Caco-2 (cell line): ENCODE results near the gene RASSF10. TPM values are rescaled to one million over a fixed set of nuclear protein-coding genes. Genes with fewer than 3 reads are reported as not detected.

Experiments
- BruUV-seq: library from RNA; stranded (reverse); fragments of 400-500 nt; replicated peaks from 2 replicates; lab custom pipeline; 2021; lab: Mats Ljungman, UMichigan
- CTCF ChIA-PET: fragments of 300-600 bp; sonication (Branson Sonifier 250); formaldehyde crosslinking; loops from one replicate; lab custom pipeline; 2022; ENCODE audit warnings: antibody characterized with exemption; lab: Charles Lee
- POLR2A ChIA-PET: fragments of 300-600 bp; sonication (Branson Sonifier 250); formaldehyde crosslinking; loops from one replicate; lab custom pipeline; 2022; ENCODE audit warnings: antibody characterized with exemption; lab: Charles Lee
- DNase-seq, 2 experiments: peaks; one replicate each; pipeline versions ENCODE4 v3.0.0 to v3.0.0-alpha.2; 2020 to 2022
- H3K27me3 ChIP-seq: replicated peaks from 2 replicates; pipeline ENCODE4 v1.6.0; 2011; ENCODE audit warnings: low read length; ENCODE audit not compliant: control insufficient read depth, insufficient read depth
- H3K36me3 ChIP-seq: 2 replicates; pipeline ENCODE4 v1.5.1; 2011; ENCODE audit warnings: low read length; ENCODE audit not compliant: control insufficient read depth, insufficient read depth
- H3K4me1 ChIP-seq: fragments of 250-450 bp; sonication (Bioruptor Pico); 2 replicates; pipeline ENCODE4 v1.5.1; 2020; ENCODE audit warnings: mild to moderate bottlenecking
- H3K4me3 ChIP-seq: 2 replicates; pipeline ENCODE4 v1.5.1; 2011; ENCODE audit warnings: low read depth, mild to moderate bottlenecking, control low read depth, low read length
- H3K9me3 ChIP-seq: fragments of 250-450 bp; sonication (Bioruptor Pico); 2 replicates; pipeline ENCODE4 v1.5.1; 2020; ENCODE audit warnings: mild to moderate bottlenecking, moderate library complexity
- H3K27ac Mint-ChIP-seq: one replicate; pipeline ENCODE4 v1.8.0; 2022; ENCODE audit warnings: mixed read lengths; ENCODE audit not compliant: unreplicated experiment
- H3K27me3 Mint-ChIP-seq: one replicate; pipeline ENCODE4 v1.8.0; 2022; ENCODE audit warnings: mixed read lengths; ENCODE audit not compliant: insufficient read depth, unreplicated experiment
- H3K36me3 Mint-ChIP-seq: one replicate; pipeline ENCODE4 v1.8.0; 2022; ENCODE audit warnings: mild to moderate bottlenecking, mixed read lengths; ENCODE audit not compliant: insufficient read depth, unreplicated experiment
- H3K4me1 Mint-ChIP-seq: one replicate; pipeline ENCODE4 v1.8.0; 2022; ENCODE audit warnings: low read depth, mixed read lengths; ENCODE audit not compliant: unreplicated experiment
- H3K4me3 Mint-ChIP-seq: one replicate; pipeline ENCODE4 v1.8.0; 2022; ENCODE audit warnings: mild to moderate bottlenecking, moderate library complexity, mixed read lengths; ENCODE audit not compliant: unreplicated experiment
- H3K9me3 Mint-ChIP-seq: one replicate; pipeline ENCODE4 v1.8.0; 2022; ENCODE audit warnings: mixed read lengths; ENCODE audit not compliant: unreplicated experiment
- intact Hi-C: fragments of 100-400 bp; cut with micrococcal nuclease; formaldehyde crosslinking; loops from one replicate; pipeline ENCODE4 v1.10.0; 2022; ENCODE audit not compliant: unreplicated experiment
- total RNA-seq: library from RNA; stranded (reverse); gene quantifications from 2 replicates; pipeline ENCODE4 v1.2.3, GENCODE V29; 2022
- TF ChIP-seq, protein P1 (sequence below), 2 experiments: fragments of 200-600 bp in 1 of 2; IDR thresholded peaks; 1 replicate in 1 of 2; 2 replicates in 1 of 2; pipeline versions ENCODE4 v1.5.1 to v1.8.0; 2011 to 2022; ENCODE audit warnings: antibody characterized with exemption in 1 of 2, control low read depth in 1 of 2, inconsistent platforms in 1 of 2, low read depth in 1 of 2, low read length in 1 of 2, mild to moderate bottlenecking in 1 of 2, moderate library complexity in 1 of 2; ENCODE audit not compliant: insufficient read depth in 1 of 2, severe bottlenecking in 1 of 2, unreplicated experiment in 1 of 2

Gene RASSF10
- total RNA-seq, 1 experiment from 2014 or later: 0.91 TPM

DNA sequence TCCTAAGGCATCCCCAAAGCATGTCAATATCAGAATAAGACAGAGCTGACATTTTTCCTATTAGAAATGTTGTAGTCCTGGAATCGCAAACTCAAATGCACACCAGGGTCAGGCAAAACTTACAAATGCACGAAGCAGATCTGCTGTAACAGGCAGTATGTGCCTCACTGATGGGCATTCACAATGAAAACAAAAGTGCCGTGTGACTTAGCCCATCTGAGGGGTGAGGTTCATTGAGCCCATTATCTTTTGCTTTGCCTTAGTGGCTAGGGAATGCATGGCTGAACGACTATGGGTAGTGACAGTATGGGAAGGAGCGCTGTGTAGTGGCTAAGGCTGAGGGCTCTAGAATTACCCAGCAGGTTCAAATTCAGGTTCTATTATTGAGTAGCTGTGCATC lies 43.1 kb upstream of the RASSF10 start:
- TF ChIP-seq, protein P1, sequence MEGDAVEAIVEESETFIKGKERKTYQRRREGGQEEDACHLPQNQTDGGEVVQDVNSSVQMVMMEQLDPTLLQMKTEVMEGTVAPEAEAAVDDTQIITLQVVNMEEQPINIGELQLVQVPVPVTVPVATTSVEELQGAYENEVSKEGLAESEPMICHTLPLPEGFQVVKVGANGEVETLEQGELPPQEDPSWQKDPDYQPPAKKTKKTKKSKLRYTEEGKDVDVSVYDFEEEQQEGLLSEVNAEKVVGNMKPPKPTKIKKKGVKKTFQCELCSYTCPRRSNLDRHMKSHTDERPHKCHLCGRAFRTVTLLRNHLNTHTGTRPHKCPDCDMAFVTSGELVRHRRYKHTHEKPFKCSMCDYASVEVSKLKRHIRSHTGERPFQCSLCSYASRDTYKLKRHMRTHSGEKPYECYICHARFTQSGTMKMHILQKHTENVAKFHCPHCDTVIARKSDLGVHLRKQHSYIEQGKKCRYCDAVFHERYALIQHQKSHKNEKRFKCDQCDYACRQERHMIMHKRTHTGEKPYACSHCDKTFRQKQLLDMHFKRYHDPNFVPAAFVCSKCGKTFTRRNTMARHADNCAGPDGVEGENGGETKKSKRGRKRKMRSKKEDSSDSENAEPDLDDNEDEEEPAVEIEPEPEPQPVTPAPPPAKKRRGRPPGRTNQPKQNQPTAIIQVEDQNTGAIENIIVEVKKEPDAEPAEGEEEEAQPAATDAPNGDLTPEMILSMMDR (IDR thresholded peaks at IDR 0.05; ENCODE audit: insufficient read depth in 1 of 2, low read depth in 1 of 2, low read length in 1 of 2, severe bottlenecking in 1 of 2, unreplicated experiment in 1 of 2): no peak
- Mint-ChIP-seq H3K4me1 (no peaks in the 10 kb centered on the region), H3K27ac (no peak overlapping the region), H3K36me3 (no peaks in the 10 kb centered on the region), H3K4me3 (no peak overlapping the region), H3K27me3 (peaks cover 5% of the 10 kb centered on the region), H3K9me3 (no peaks in the 10 kb centered on the region)
- Histone ChIP-seq H3K4me1 (no peaks in the 10 kb centered on the region), H3K36me3 (no peaks in the 10 kb centered on the region), H3K9me3 (no peaks in the 10 kb centered on the region), H3K4me3 (no peak overlapping the region), H3K27me3 (no peaks in the 10 kb centered on the region)
- ChIA-PET POLR2A (no interaction called here), CTCF (interaction anchor here (1.0 kb wide), 1 partner anchor 187 kb away, joined by 3 read pairs; no protein-coding TSS in a partner anchor)
- intact Hi-C loops: loop anchor here (10.0 kb wide), 1 partner anchor 379 kb away; no protein-coding TSS in a partner anchor
- DNase-seq: no peak
- BruUV-seq: no TSS peak

- TF ChIP-seq, protein P1 (IDR thresholded peaks at IDR 0.05; ENCODE audit: insufficient read depth in 1 of 2, low read depth in 1 of 2, low read length in 1 of 2, severe bottlenecking in 1 of 2, unreplicated experiment in 1 of 2): no peak
- H3K4me3 ChIP-seq: no peak overlapping the region
- BruUV-seq: no TSS peak
- Mint-ChIP-seq H3K27me3 (peaks cover 5% of the 10 kb centered on the region), H3K4me1 (no peaks in the 10 kb centered on the region), H3K36me3 (no peaks in the 10 kb centered on the region), H3K4me3 (no peak overlapping the region), H3K27ac (no peak overlapping the region), H3K9me3 (no peaks in the 10 kb centered on the region)
- DNase-seq: no peak
- CTCF ChIA-PET: no interaction called here
- no peaks in the 10 kb centered on the region for H3K9me3 ChIP-seq
- H3K36me3 ChIP-seq: no peaks in the 10 kb centered on the region
- intact Hi-C loops: loop anchor here (10.0 kb wide), 1 partner anchor 377 kb away; no protein-coding TSS in a partner anchor
- H3K4me1 ChIP-seq: no peaks in the 10 kb centered on the region
- POLR2A ChIA-PET: no interaction called here
- H3K27me3 ChIP-seq: no peaks in the 10 kb centered on the region
These were observed 41.0 kb upstream of the RASSF10 start for GRCh38 chr11:12968101-12968500.

DNA sequence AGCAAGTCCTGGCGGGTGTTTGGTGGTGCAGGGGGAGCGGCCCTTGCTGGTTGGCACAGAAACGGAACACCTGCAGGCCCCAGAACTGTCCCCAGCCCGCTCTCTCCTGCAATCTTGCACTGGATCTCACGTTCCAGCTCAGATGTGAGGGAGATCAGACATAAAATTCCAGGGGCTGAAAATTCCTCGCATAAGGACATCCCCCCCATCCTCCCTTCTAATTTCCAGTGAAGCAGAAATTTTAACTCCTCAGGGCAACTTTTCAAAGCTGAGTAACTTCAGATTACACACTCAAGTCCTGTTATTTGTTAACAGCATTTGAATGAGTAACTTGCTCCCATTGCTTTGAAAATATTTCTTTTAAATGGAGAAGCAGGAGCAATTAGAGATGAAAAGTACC lies 40.3 kb upstream of the RASSF10 start:
- POLR2A ChIA-PET: no interaction called here
- intact Hi-C loops: loop anchor here (10.0 kb wide), 1 partner anchor 376 kb away; no protein-coding TSS in a partner anchor
- CTCF ChIA-PET: no interaction called here
- Mint-ChIP-seq H3K4me1 (no peaks in the 10 kb centered on the region), H3K4me3 (no peak overlapping the region), H3K9me3 (no peaks in the 10 kb centered on the region), H3K36me3 (no peaks in the 10 kb centered on the region), H3K27me3 (peaks cover 5% of the 10 kb centered on the region), H3K27ac (no peak overlapping the region)
- BruUV-seq: no TSS peak
- no peak overlapping the region for H3K4me3 ChIP-seq
- H3K9me3 ChIP-seq: no peaks in the 10 kb centered on the region
- no peaks in the 10 kb centered on the region for H3K27me3 ChIP-seq
- TF ChIP-seq, protein P1 (IDR thresholded peaks at IDR 0.05; ENCODE audit: insufficient read depth in 1 of 2, low read depth in 1 of 2, low read length in 1 of 2, severe bottlenecking in 1 of 2, unreplicated experiment in 1 of 2): no peak
- H3K4me1 ChIP-seq: no peaks in the 10 kb centered on the region
- H3K36me3 ChIP-seq: no peaks in the 10 kb centered on the region
- DNase-seq: no peak
